CD4-positive, alpha-beta memory T cell (primary cell): ENCODE data around the gene SYN1. TPM values are rescaled to one million over a fixed set of nuclear protein-coding genes. Genes with fewer than 3 reads are reported as not detected.

Experiments used
- CTCF ChIA-PET: fragments of 350-600 bp; sonication (Branson Sonifier 250); formaldehyde crosslinking; loops from one replicate; lab custom pipeline; 2021; ENCODE audit warnings: inconsistent platforms; ENCODE audit not compliant: partially characterized antibody; lab: Charles Lee
- POLR2A ChIA-PET: fragments of 350-600 bp; sonication (Branson Sonifier 250); formaldehyde crosslinking; loops from one replicate; lab custom pipeline; 2021; ENCODE audit not compliant: partially characterized antibody; lab: Charles Lee
- DNase-seq, 5 donors: peaks; one replicate each; pipeline versions ENCODE4 v3.0.0 to v3.0.0-alpha.2; 2020 to 2022; ENCODE audit warnings: mixed read lengths in 1 of 5
- H3K27ac ChIP-seq: one replicate; pipeline ENCODE4 v1.7.0; 2013; ENCODE audit warnings: low read depth, low read length
- H3K27me3 ChIP-seq: 2 replicates; pipeline ENCODE4 v1.7.0; 2013; ENCODE audit warnings: mild to moderate bottlenecking, low read length, moderate library complexity; ENCODE audit not compliant: insufficient read depth
- H3K36me3 ChIP-seq: 2 replicates; pipeline ENCODE4 v1.7.0; 2013; ENCODE audit warnings: mild to moderate bottlenecking, low read length, moderate library complexity; ENCODE audit not compliant: insufficient read depth
- H3K4me1 ChIP-seq: 2 replicates; pipeline ENCODE4 v1.7.0; 2013; ENCODE audit warnings: mild to moderate bottlenecking, low read length, moderate library complexity; ENCODE audit not compliant: insufficient read depth
- H3K4me3 ChIP-seq, 2 donors: one replicate each; pipeline ENCODE4 v1.7.0; 2013; ENCODE audit warnings: low read length in 2 of 2, mild to moderate bottlenecking in 1 of 2
- H3K9me3 ChIP-seq, 2 donors: one replicate each; pipeline ENCODE4 v1.7.0; 2013; ENCODE audit warnings: low read length in 2 of 2, control low read depth in 1 of 2; ENCODE audit not compliant: control insufficient read depth in 1 of 2
- H3K27ac Mint-ChIP-seq, 7 donors: one replicate each; pipeline ENCODE4 v1.8.0; 2020 to 2021; ENCODE audit warnings: mixed read lengths in 7 of 7, mild to moderate bottlenecking in 6 of 7, inconsistent platforms in 3 of 7, moderate library complexity in 3 of 7
- H3K27me3 Mint-ChIP-seq, 2 donors: one replicate each; pipeline ENCODE4 v1.8.0; 2020 to 2021; ENCODE audit warnings: mixed read lengths in 2 of 2
- H3K36me3 Mint-ChIP-seq, 2 donors: one replicate each; pipeline ENCODE4 v1.8.0; 2020 to 2021; ENCODE audit warnings: mixed read lengths in 2 of 2, inconsistent platforms in 1 of 2, mild to moderate bottlenecking in 1 of 2
- H3K4me1 Mint-ChIP-seq, 4 donors: one replicate each; pipeline ENCODE4 v1.8.0; 2020 to 2021; ENCODE audit warnings: mixed read lengths in 4 of 4, mild to moderate bottlenecking in 1 of 4
- H3K4me3 Mint-ChIP-seq, 8 donors: one replicate each; pipeline ENCODE4 v1.8.0; 2020 to 2021; ENCODE audit warnings: mixed read lengths in 8 of 8, mild to moderate bottlenecking in 7 of 8, moderate library complexity in 6 of 8, inconsistent platforms in 3 of 8
- H3K9me3 Mint-ChIP-seq, 8 donors: one replicate each; pipeline ENCODE4 v1.8.0; 2020 to 2021; ENCODE audit warnings: mixed read lengths in 8 of 8, mild to moderate bottlenecking in 5 of 8, inconsistent platforms in 3 of 8, moderate library complexity in 1 of 8
- intact Hi-C: fragments of 100-400 bp; cut with micrococcal nuclease; formaldehyde crosslinking; loops from one replicate; pipeline ENCODE4 v1.15.1; 2023
- polyA plus RNA-seq, 2 donors: library from polyadenylated mRNA; unstranded; fragments of 300-500 nt; fragmentation: Illumina TruSeq; gene quantifications; one replicate each; pipeline ENCODE4 v1.2.3, GENCODE V29; 2021
- total RNA-seq, 2 experiments: library from RNA; stranded (reverse); gene quantifications; one replicate each; pipeline ENCODE4 v1.2.3, GENCODE V29; 2021

The SYN1 gene
- total and polyA plus RNA-seq, 4 experiments from 2014 or later: 0.49 to 1.6 (median 1.2) TPM

- no peaks in the 10 kb centered on the region for H3K27me3 Mint-ChIP-seq
- ChIA-PET CTCF (interaction anchor here (1.1 kb wide), 1 partner anchor 53 kb away, joined by 3 read pairs; no protein-coding TSS in a partner anchor), POLR2A (no interaction called here)
- no peaks in the 10 kb centered on the region for H3K9me3 Mint-ChIP-seq
- peak overlapping the region in 2 of 7 donors; percentile 38 to 53 for H3K27ac Mint-ChIP-seq
- H3K9me3 ChIP-seq: no peaks in the 10 kb centered on the region
- H3K4me1 Mint-ChIP-seq: peaks cover 17 to 45% (median 28%) of the 10 kb centered on the region in 4 donors
- intact Hi-C loops: no loop called here
- H3K4me3 ChIP-seq: no peak overlapping the region
- H3K27me3 ChIP-seq: no peaks in the 10 kb centered on the region
- no peak for DNase-seq
- H3K4me1 ChIP-seq: peaks cover 19% of the 10 kb centered on the region
- H3K27ac ChIP-seq: no peak overlapping the region
- H3K4me3 Mint-ChIP-seq: no peak overlapping the region
- H3K36me3 Mint-ChIP-seq: peaks cover 2 to 7% of the 10 kb centered on the region in 2 donors
- H3K36me3 ChIP-seq: no peaks in the 10 kb centered on the region
These were observed 43.4 kb downstream of the SYN1 start for GRCh38 chrX:47576021-47576898.

- DNase-seq: no peak
- no peak overlapping the region for H3K27ac Mint-ChIP-seq
- H3K27me3 Mint-ChIP-seq: no peaks in the 10 kb centered on the region
- Histone ChIP-seq H3K27me3 (no peaks in the 10 kb centered on the region), H3K4me1 (peaks cover 13% of the 10 kb centered on the region), H3K36me3 (peaks cover 6% of the 10 kb centered on the region), H3K9me3 (no peaks in the 10 kb centered on the region), H3K4me3 (no peak overlapping the region), H3K27ac (no peak overlapping the region)
- intact Hi-C loops: no loop called here
- ChIA-PET POLR2A (interaction anchor here (1.2 to 1.7 kb wide), 3 partner anchors 7 to 76 kb away, joined by 4 to 5 read pairs (median 4); partner anchors contain the start of genes ELK1 and TIMP1), CTCF (no interaction called here)
- H3K4me3 Mint-ChIP-seq: no peak overlapping the region
- peaks cover 14 to 37% (median 23%) of the 10 kb centered on the region in 4 donors for H3K4me1 Mint-ChIP-seq
- no peaks in the 10 kb centered on the region for H3K9me3 Mint-ChIP-seq
- H3K36me3 Mint-ChIP-seq: peaks cover 13 to 21% of the 10 kb centered on the region in 2 donors
These were observed 44.9 kb downstream of the SYN1 start for GRCh38 chrX:47574547-47575301.

GRCh38 chrX:47574076-47574546 lies 45.5 kb downstream of the SYN1 start:
- peaks cover 11 to 31% (median 19%) of the 10 kb centered on the region in 4 donors for H3K4me1 Mint-ChIP-seq
- no peaks in the 10 kb centered on the region for H3K27me3 Mint-ChIP-seq
- no peak overlapping the region for H3K4me3 Mint-ChIP-seq
- H3K27ac Mint-ChIP-seq: no peak overlapping the region
- no peak for DNase-seq
- Histone ChIP-seq H3K4me3 (no peak overlapping the region), H3K27ac (no peak overlapping the region), H3K27me3 (no peaks in the 10 kb centered on the region), H3K4me1 (peaks cover 8% of the 10 kb centered on the region), H3K36me3 (peaks cover 12% of the 10 kb centered on the region), H3K9me3 (no peaks in the 10 kb centered on the region)
- H3K36me3 Mint-ChIP-seq: peaks cover 17 to 27% of the 10 kb centered on the region in 2 donors
- H3K9me3 Mint-ChIP-seq: no peaks in the 10 kb centered on the region
- intact Hi-C loops: no loop called here
- ChIA-PET POLR2A (interaction anchor here (1.2 to 1.7 kb wide), 3 partner anchors 8 to 77 kb away, joined by 4 to 5 read pairs (median 4); partner anchors contain the start of genes ELK1 and TIMP1), CTCF (no interaction called here)

GRCh38 chrX:47573341-47574075 lies 46.1 kb downstream of the SYN1 start:
- H3K4me3 ChIP-seq: no peak overlapping the region
- H3K4me1 ChIP-seq: peaks cover 2% of the 10 kb centered on the region
- no peak for DNase-seq
- H3K27ac ChIP-seq: no peak overlapping the region
- peaks cover 23 to 29% of the 10 kb centered on the region in 2 donors for H3K36me3 Mint-ChIP-seq
- peak overlapping the region in 2 of 7 donors; percentile 32 to 44 for H3K27ac Mint-ChIP-seq
- peak overlapping the region in 3 of 8 donors; percentile 13 to 24 (median 15) for H3K4me3 Mint-ChIP-seq
- peaks cover 9 to 30% (median 15%) of the 10 kb centered on the region in 4 donors for H3K4me1 Mint-ChIP-seq
- intact Hi-C loops: no loop called here
- no peaks in the 10 kb centered on the region for H3K27me3 Mint-ChIP-seq
- H3K36me3 ChIP-seq: peaks cover 18% of the 10 kb centered on the region
- ChIA-PET POLR2A (interaction anchor here (1.2 to 1.7 kb wide), 3 partner anchors 8 to 77 kb away, joined by 4 to 5 read pairs (median 4); partner anchors contain the start of genes ELK1 and TIMP1), CTCF (no interaction called here)
- H3K9me3 Mint-ChIP-seq: no peaks in the 10 kb centered on the region
- H3K9me3 ChIP-seq: no peaks in the 10 kb centered on the region
- no peaks in the 10 kb centered on the region for H3K27me3 ChIP-seq

GRCh38 chrX:47572773-47573340 lies 46.8 kb downstream of the SYN1 start:
- intact Hi-C loops: no loop called here
- H3K27me3 Mint-ChIP-seq: no peaks in the 10 kb centered on the region

GRCh38 chrX:47571896-47572295 lies 47.8 kb downstream of the SYN1 start:
- no peaks in the 10 kb centered on the region for H3K27me3 Mint-ChIP-seq
- H3K9me3 Mint-ChIP-seq: no peaks in the 10 kb centered on the region
- intact Hi-C loops: no loop called here
- no peak overlapping the region for H3K4me3 ChIP-seq
- DNase-seq: no peak
- no peak overlapping the region for H3K27ac ChIP-seq
- ChIA-PET CTCF (no interaction called here), POLR2A (no interaction called here)
- H3K27ac Mint-ChIP-seq: peak overlapping the region in 1 of 7 donors; percentile 48
- peaks cover 33 to 36% of the 10 kb centered on the region in 2 donors for H3K36me3 Mint-ChIP-seq
- H3K4me1 ChIP-seq: no peaks in the 10 kb centered on the region
- no peaks in the 10 kb centered on the region for H3K9me3 ChIP-seq
- no peaks in the 10 kb centered on the region for H3K27me3 ChIP-seq
- H3K4me1 Mint-ChIP-seq: peaks cover 4 to 22% (median 11%) of the 10 kb centered on the region in 4 donors
- H3K4me3 Mint-ChIP-seq: peak overlapping the region in 1 of 8 donors; percentile 48
- H3K36me3 ChIP-seq: peaks cover 33% of the 10 kb centered on the region

More at GRCh38 chrX:47572773-47573340, 46.8 kb downstream of the SYN1 start:
- DNase-seq: no peak
- Histone ChIP-seq H3K9me3 (no peaks in the 10 kb centered on the region), H3K36me3 (peaks cover 25% of the 10 kb centered on the region), H3K4me3 (no peak overlapping the region), H3K27me3 (no peaks in the 10 kb centered on the region), H3K4me1 (no peaks in the 10 kb centered on the region), H3K27ac (no peak overlapping the region)
- peaks cover 4 to 24% (median 11%) of the 10 kb centered on the region in 4 donors for H3K4me1 Mint-ChIP-seq
- peak overlapping the region in 2 of 7 donors; percentile 44 to 55 for H3K27ac Mint-ChIP-seq
- no peaks in the 10 kb centered on the region for H3K9me3 Mint-ChIP-seq
- POLR2A ChIA-PET: interaction anchor here (1.7 kb wide), 1 partner anchor 9 kb away, joined by 5 read pairs; the partner anchor contains the start of gene TIMP1
- peaks cover 28 to 29% of the 10 kb centered on the region in 2 donors for H3K36me3 Mint-ChIP-seq
- H3K4me3 Mint-ChIP-seq: peak overlapping the region in 2 of 8 donors; percentile 4 to 49
- CTCF ChIA-PET: no interaction called here
